ENCODE measurements around the gene C1QTNF1.
"Not testable (repeated sequence)": the region's sequence is repeated elsewhere in the genome, so short reads cannot be mapped to it uniquely, and the experiment has no call there.

Gene C1QTNF1

DNA sequence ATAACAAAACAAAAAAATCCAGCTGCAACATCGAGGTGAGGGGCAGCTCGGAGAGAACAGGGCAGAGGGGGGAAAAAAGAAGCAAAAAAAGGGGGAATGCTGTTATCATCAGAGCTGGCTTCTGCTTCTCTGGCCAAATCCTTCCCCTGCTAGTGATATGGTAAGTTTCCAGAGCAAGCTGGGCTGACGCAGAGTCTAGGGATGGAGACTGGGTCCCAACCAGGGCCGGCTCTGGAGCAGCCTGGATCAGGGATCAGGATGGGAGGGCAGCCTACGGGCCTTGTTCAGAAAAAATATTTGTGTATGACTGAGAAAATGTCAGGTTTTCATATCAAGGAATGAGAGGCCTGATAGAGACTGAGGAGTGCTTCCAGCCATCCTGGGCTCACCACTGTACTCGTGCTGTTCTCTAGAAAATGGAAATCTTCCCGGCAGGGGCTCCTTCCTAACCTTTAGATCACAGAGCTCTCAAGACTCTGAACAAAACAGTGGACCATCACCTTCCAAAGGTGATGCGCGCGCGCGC is 726 bp upstream of the C1QTNF1 start:
- DNase-seq (ENCODE audit: low spot score) = no peak

DNA sequence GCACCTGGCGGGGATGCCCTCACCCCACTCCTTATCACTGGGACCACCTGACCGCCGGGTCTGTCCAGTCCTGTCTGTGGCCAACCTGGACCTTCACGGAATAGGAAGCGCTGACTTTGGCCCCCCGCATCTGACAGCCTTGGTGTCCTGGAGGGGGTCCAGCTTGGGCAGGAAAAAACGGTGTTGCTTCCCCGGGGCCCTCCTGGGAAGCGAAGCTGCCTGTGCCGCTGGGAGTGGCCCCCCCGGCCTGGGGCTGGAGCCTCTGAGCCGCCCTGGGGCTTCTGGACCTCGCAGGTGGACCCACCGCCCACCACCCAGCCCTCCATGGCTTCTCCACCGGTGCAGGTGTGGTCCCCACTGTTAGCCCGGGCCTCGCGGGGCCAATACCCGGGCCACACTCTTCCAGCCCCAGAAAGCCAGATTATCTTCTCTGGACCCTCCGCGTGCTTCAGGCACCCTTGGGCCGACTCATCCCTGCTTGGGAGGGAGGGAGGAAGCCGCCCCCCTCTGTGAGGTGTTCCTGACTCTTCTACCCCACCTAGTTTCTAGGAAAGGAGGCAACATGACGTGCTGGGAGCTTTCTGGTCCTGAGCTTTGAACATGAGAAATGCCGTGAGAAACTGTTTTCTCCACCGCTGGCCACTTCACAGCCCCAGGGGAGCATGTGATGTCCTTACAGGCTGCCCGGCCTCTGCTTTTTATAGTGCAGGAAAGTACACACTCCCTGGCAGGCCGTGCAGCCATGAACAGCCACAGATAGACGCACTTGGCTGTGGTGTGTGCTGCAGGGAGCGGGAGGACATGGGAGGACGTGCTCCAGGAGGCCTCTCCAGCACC is 1.1 kb downstream of the C1QTNF1 start:
- DNase-seq (ENCODE audit: low spot score) = no peak

DNA sequence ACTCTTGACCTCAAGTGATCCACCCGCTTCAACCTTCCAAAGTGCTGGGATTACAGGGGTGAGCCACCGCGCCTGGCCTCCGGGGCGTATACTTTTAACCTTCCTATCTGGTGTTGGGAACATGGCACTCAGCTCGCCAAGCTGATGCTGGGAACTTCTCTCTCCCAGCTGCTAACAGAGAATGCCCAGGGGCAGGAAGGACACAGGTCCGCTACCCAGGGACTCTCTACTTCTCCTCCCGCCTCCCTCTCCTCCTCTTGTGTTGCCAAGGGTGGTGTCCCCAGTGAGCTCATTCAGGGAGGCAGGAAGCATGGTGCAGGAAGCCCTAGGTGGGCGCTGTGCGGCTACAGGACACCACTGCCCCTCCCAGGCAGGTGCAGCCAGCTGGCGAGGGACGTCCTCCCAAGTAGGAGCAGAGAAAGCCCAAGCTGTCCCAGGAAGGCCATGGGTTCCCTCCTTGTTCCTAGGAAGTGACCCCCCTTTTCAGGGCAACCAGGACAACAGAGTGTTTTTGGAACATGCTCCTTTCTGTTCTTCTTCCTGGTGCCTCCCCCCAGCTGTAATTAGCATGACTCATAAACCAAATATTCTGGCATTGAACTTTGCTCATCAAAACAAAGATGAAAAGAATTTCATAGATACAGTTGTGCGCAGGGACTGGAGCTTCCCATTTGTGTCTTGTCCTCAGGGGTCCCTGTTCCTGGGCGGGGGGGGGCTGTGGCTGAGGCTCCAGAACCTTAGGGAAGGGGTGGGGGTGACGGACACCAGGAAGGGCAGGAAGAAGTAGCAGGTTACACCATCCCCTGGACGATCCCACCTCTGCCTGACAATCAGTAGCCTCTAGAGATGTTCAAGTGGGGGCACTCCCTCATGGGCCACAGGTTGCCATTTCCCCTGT is 2.7 kb downstream of the C1QTNF1 start:
- DNase-seq (ENCODE audit: low spot score) = no peak

DNA sequence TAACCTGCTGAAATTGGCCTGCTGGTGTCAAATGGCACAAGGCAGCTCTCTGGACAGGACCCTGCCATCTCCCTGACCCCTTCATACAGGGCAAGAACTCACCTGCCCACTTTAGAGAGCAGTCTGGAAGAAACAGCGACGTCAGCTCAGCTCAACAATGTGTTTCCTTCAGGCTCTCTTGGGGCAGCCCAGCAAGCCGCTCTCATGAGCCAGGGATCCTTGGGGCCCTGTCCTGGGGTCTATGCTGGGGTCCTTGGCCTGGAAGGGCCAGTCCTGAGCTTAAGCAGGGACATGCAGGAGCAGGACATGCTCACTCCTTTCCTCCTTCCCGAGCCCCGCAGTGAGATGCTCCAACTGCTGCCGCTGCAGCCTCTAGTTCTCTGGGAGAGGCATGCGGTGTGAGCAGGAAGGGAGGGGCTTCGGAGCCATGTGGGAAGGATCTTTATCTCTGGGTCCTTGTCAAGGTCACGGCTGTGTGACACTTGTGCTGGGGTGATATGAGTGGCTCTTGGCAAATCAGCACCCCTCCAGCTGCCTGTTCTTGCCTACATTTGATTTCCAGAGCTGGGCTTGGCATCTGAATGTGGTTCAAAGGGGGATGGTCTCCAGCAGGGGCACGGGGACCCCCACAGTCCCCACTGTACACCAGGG is 3.4 kb downstream of the C1QTNF1 start:
- DNase-seq (ENCODE audit: low spot score) = no peak

DNA sequence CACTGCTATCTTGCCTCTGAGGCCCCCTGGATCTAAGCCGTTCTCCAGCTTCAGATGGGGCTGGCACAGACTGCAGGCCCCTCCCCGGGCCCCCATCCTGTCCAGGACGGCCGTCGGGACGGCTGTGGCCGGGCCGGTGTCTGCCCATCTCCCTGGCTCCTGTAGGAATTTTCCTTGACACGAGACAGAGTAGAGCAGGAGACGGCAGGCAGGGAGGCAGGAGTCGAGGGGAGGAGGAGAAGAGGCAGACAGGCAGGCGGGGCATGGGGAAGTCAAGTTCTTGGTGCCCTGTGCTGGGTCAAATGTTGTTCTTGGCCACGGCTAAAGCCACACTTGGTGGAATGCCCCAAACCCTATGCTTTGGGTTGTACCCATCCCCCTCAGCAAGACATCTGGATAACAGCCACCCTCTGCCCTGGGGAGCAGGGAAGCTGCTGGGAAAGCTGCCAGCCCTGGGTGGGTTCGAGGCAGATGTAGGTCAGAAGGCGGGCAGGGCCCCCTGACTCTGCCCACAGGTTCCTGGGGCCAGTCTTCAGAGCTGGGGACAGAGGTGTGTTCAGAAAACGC is 4.0 kb downstream of the C1QTNF1 start:
- DNase-seq (ENCODE audit: low spot score) = no peak

DNA sequence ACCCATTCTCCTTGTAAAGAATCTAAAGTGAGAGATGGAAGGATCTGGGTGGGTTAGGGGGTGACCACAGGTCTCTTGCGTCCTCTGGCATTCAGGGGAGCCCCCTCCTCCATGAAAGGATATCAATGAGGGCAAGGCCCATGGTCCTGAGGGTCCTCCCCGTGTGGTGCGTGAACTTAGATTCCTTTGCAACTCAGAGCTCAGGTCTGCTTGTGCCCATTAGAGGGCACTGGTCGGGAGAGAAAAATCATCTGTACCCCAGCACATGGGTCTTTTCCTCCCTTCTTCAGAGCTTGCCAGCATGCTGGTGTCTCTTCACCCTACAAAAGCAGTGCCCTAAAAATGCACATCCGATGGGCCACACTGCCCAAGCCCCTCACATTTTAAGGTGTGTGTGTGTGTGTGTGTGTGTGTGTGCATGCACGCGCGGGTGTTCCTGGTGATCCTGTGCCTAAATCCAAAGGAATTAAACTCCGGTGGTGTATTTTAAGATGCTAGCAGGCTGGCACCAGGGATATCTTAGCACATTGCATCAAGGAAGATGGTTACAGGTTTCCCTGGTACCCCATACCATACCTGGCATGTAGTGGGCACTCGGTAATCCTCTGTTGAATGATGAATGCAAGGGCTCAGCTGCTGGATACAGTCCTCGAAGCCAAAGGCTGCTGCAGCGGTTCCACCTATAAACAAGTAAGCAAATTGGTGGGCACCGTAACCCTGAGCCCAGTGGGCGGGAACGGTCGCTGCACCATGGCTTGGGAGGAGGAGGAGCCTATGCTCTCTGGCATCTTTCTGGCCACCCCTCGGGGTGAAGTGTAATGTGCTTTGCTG is 4.7 kb downstream of the C1QTNF1 start:
- no peak for DNase-seq (ENCODE audit: low spot score)

DNA sequence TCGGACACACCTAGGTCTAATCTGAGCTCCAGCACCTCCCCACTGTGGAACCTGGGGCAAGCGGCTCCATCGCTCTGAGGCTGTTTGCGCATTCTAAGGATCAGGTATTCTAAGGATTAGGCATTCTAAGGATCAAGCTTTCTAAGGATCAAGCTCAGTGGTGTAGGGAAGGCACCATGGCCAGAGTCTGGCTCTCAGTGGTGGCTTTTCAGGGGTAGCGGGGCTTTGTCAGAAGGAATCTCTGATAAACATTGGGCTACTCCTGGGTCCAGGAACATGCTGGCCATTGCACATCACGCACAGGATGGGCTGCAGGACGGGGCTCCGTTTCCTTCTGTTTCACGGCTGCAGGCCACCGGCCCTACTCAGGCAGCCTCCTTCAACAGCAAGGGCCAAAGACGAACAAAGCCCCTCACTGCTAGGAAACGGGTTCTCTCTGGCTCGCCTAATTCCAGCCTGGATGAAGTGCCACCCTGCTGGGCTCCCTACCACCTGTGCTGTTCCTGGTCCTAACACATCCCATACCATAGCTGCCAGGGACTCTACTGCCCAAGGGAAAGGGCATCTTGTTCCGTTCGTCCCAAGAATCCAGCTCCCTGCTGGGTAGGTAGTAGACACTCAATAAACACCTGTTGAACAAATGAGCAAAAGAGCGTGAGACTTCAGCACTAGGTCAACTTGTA is 5.5 kb downstream of the C1QTNF1 start:
- DNase-seq (ENCODE audit: low spot score) = no peak

DNA sequence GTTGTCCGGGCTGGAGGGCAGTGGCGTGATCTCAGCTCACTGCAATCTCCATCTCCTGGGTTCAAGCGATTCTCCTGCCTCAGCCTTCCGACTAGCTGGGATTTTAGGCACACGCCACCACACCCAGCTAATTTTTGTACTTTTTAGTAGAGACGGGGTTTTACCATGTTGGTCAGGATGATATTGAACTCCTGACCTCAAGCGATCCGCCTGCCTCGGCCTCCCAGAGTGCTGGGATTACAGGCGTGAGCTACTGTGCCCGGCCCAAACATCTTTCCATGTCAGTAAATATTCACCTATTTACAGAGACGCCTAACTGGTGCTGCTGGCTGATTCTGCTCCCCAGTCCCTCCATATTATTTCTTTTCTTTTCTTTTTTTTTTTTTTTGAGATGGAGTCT is 6.7 kb downstream of the C1QTNF1 start:
- not testable (repeated sequence) for DNase-seq (ENCODE audit: low spot score)

DNA sequence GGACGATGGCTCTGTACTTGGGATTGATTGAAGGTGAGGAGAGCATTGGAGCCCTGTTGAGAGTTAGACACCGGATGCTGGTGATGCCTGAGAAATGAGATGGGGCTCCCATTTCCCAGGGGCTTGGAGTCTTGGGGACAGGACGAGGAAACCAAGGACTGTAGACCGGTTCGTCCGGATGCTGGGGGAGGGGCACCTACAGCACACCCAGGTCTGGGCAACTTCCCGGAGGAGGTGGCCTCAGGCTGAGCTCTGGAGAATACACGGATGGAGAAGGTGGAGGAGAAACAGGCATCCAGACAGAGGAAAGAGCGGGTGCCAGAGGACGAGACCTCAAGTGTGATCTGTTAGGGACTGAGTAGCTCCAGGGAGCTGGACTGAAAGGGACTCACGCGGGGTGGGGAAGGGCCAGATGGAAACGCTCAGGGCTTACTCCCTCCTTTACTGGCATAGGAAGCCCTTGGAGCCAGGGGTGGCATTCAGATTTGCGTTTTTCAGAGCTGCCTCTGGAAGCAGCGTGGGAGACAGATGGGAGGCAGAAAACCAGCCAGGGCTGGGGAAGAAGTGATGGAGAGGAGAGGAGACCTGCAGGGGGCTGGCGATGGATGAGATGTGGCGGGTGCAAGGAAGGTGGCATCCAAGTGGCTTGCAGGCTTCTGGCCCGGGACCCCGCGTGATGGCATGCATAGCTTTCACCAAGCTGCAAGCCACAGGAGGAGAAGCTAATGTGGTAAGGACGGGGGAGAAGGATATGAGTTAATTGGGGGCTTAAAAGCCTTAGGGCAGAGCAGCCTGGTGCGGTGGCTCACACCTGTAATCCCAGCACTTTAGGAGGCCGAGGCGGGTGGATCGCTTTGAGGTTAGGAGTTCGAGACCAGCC is 8.3 kb downstream of the C1QTNF1 start:
- no peak for DNase-seq (ENCODE audit: low spot score)

DNA sequence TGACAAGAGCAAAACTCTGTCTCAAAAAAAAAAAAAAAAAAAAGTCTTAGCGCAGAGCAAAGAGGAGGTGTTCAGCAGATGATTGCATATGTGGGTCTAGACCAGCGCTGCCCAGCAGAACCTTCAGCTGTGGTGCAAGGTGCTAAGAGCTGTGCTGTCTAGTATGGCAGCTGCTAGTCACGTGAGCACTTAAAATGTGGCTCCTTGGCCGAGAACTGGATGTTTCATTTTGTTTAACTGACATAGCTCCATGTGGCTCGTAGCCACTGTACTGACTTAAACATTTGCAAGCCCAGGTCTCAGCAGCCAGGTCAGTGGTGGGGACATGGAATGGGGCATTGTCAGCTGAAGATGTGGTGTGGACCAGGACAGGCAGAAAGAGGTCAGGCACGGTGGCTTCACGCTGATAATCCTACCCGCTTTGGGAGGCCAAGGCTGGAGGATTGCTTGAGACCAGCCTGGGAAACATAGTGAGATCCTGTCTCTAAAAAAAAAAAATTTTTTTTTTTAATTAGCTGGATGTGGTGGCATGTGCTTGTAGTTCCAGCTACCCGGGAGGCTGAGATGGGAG is 9.2 kb downstream of the C1QTNF1 start:
- no peak for DNase-seq (ENCODE audit: low spot score)

DNA sequence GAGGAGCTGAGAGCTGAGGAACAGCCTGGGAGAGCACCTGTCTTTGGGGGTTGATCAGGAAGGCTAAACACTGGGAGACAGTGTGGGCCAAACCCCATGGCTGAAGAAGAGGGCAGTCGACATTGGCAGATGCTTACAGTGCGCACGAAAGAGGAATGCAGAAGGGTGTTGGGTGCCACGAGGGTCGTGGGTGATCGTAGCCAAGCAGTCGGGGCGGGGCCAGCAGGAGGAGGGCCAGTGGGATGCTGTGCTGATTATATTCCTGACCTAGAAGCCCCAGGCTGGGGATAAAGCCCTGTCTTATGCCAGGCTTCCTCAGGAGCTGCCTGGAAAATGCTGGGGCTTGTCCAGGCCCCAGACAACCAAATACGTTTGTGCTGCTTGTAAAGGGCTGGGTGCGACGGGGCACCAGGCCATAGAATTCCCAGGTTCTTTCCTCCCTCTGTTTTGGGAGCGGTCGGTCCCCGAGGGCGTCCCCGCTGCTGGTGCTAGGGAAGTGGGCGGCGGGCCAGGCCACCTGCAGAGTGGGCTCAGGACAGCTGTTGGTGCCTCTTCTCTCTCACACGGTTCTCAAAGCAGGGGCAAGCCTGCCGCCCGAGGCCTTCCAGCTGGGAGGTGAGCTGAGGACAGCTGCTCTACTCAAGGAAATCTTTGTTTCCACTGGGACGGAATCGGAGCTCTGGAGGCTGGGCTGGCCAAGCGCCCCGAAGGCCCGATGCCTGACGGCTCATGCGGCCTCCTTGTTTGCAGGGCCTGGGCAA is 10.0 kb downstream of the C1QTNF1 start:
- no peak for DNase-seq (ENCODE audit: low spot score)

DNA sequence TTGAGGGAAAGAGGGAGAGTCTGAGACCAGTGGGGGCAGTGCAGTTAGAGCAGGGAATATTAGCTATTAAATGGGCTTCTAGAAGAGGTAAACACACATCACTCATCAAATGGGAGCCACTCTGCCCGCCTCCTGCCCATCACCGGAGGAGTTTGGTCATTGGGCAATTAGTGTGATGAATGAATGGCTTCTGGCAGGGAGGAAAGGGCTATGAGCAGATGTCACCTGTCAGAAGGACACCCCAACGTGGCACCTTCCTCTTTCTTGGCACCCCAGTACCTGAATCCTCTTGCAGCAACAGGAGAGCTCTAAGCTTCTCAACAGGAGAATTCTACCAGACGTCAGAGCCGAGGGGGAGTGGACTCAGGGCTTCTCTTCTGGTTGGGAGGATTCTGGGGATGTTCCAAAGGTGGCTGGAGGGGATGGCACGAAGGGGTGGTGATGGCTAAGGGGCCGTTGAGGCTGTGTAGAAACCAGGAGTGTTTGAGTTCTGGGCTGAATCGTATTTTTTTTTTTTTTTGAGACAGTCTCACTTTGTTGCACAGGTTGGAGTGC is 11.0 kb downstream of the C1QTNF1 start:
- no peak for DNase-seq (ENCODE audit: low spot score)

DNA sequence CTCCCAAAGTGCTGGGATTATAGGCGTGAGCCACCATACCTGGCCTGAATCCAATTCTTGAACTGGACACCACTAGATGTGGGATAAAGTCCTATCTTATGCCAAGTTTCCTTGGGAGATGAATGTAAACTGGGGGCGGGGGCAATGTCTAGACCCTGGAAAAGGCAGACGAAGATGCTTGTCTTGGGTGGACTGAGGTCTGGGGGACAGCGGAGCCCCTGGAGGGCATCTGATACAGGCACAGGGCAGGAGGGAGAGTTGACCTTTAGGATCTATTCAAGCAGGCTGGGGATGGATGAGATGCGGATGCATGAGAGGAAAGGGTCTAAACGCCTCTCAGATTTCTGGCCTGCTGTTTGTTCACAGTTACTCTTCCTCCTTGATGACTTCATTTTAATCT is 11.7 kb downstream of the C1QTNF1 start:
- DNase-seq (ENCODE audit: low spot score) = no peak

DNA sequence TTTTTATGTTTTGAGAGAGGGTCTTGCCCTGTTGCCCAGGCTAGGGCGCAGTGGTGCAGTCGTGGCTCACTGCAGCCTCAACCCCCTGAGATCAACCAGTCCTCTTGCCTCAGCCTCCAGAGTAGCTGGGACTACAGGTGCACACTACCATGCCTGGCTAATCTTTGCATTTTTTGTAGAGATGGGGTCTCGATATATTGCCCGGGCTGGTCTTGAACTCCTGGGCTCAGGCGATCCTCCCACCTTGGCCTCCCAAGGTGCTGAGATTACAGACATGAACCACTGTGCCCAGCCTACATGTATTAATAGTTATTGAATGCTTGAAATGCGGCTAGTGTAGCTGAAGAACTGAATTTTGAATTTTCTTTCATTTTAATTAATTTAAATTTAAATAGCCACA is 12.2 kb downstream of the C1QTNF1 start:
- no peak for DNase-seq (ENCODE audit: low spot score)

DNA sequence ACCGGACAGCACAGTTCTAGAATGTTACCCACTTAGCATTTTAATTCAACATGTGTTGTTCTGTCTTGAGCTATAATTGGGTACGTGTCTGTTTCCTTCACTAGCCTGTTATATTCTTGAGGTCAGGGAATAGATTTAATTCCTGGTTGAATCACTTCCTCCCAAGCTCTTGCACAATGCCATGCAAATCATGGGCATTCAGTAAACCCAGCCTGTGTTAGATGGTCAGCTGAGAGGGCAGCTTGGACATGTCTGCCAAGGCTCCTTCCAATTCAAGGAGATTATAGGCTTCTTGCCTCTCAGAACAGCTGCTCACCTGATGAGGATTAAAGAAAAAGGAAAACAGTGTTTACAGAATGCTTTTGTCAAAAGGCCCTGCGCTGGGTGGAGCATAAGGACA is 12.6 kb downstream of the C1QTNF1 start:
- no peak for DNase-seq (ENCODE audit: low spot score)

DNA sequence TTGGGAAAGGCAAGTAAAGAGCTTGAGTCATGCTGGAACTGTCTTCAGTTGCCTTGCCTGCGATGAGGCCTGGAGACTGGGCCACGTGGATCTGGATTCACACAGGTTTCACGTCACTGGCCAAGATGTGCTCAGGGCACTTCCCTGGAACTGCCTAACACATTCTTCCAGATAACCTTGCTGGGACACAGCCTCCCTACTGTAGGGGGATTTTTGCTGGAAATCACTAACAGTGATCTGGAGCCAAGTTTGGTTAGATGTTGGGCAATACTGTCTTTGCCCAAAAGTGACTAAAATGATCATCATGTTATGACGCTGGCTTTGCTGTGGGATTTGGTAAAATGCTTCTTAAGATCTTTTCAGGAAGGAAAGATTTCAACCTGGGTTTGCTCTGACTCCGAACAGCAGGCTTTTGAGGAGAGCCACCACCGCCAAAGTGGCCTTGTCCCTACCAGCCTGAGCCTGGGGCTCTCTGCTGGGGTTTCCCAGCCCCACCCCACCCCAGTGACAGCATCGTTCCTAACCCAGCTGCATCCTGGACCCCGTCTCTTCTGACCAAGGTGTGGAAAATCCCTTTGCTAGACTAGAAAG is 14.7 kb downstream of the C1QTNF1 start:
- no peak for DNase-seq (ENCODE audit: low spot score)

DNA sequence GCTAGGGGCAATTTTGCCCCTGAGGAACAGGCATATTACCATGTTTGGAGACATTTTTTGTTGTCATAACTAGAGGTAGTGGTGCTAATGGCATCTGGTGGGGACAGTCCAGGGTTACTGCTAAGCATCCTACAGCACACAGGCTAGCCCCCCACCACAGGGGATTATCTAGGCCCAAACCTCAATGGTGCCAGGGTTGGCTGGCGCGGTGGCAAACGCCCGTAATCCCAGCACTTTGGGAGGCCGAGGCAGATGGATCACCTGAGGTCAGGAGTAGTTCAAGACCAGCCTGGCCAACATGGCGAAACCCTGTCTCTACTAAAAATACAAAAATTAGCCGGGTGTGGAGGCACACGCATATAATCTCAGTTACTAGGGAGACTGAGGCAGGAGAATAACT is 15.2 kb downstream of the C1QTNF1 start:
- DNase-seq (ENCODE audit: low spot score) = no peak

DNA sequence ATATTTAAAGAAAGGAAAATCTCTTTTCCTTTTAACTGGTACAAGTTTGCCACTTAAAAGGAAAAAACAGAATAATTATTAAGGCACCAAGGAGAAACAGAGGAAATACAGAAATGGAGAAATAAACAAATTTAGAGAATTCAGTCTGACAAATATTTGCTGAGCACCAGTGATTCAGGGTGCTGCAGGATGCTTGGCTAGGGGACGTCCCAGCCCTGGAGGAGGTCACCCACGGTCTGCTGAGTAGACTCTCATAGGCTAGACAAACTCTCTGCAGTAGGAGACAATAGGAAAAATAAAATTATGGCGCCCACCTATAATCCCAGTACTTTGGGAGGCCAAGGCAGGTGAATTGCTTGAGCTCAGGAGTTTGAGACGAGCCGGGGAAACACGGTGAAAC is 15.9 kb downstream of the C1QTNF1 start:
- no peak for DNase-seq (ENCODE audit: low spot score)

All from hematopoietic multipotent progenitor cell treated with erythropoietin and hydrocortisone succinate and interleukin-3 and kit ligand, for 17 days (in vitro differentiated cells).